Body of pancreas (tissue), 4 donors: Measurements from ENCODE around the gene TBL2. TPM values are rescaled to one million over a fixed set of nuclear protein-coding genes. Genes with fewer than 3 reads are reported as not detected.
"Not testable (repeated sequence)": the region's sequence is repeated elsewhere in the genome, so short reads cannot be mapped to it uniquely, and the experiment has no call there.

ENCODE experiments used
- ATAC-seq: fragments of 150-250 bp; one replicate; pipeline ENCODE4 v1.9.1; 2016
- DNase-seq, 4 donors: peaks; one replicate each; pipeline ENCODE4 v3.0.0-alpha.2; 2019
- H3K27ac ChIP-seq, 4 donors: fragments of 200-600 bp; sonication (generic); 1 replicate in 3 of 4; 2 replicates in 1 of 4; pipeline versions ENCODE4 v1.5.1 to v1.6.1; 2016 to 2019; ENCODE audit warnings: mild to moderate bottlenecking in 1 of 4, mixed read lengths in 1 of 4, moderate library complexity in 1 of 4
- H3K27me3 ChIP-seq, 2 donors: fragments of 200-600 bp; sonication (generic); one replicate each; pipeline ENCODE4 v1.6.0; 2016; ENCODE audit warnings: mild to moderate bottlenecking in 1 of 2
- H3K36me3 ChIP-seq, 2 donors: fragments of 200-600 bp; sonication (generic); replicated peaks in 1 of 2; 2 replicates each; pipeline ENCODE4 v1.5.1; 2016; ENCODE audit warnings: low read depth in 2 of 2; ENCODE audit not compliant: insufficient read depth in 1 of 2
- H3K4me1 ChIP-seq: fragments of 200-600 bp; sonication (generic); one replicate; pipeline ENCODE4 v1.6.0; 2016
- H3K4me3 ChIP-seq, 2 donors: fragments of 200-600 bp; sonication (generic); 1 replicate in 1 of 2; 2 replicates in 1 of 2; pipeline ENCODE4 v1.5.1; 2016 to 2019
- H3K9me3 ChIP-seq, 3 donors: fragments of 200-600 bp; sonication (generic); 1 replicate in 2 of 3; 2 replicates in 1 of 3; pipeline ENCODE4 v1.5.1; 2016
- POLR2A ChIP-seq, 3 donors: fragments of 450-650 bp; IDR thresholded peaks; one replicate each; pipeline ENCODE4 v1.6.1; 2016; ENCODE audit warnings: antibody characterized with exemption in 3 of 3, mild to moderate bottlenecking in 2 of 3
- WGBS, 2 donors: methylation state at CpG; one replicate each; pipeline ENCODE4 v1.1.5; 2017; 5-methylcytosine and 5-hydroxymethylcytosine counted together
- intact Hi-C: fragments of 100-400 bp; cut with DNase I; formaldehyde crosslinking; loops from one replicate; pipeline ENCODE4 v1.15.1; 2023
- total RNA-seq, 2 donors: library from RNA; depleted of rRNA; stranded (reverse); fragments of >200 nt; gene quantifications; one replicate each; pipeline ENCODE4 v1.1.0, GENCODE V29; 2016
- TF ChIP-seq, protein P1 (sequence below), 7 experiments: fragments of 450-650 bp in 4 of 7; fragments of 200-600 bp in 3 of 7; sonication (generic) in 3 of 7; IDR thresholded peaks; one replicate each; pipeline ENCODE4 v1.5.1; 2016 to 2019; ENCODE audit warnings: antibody characterized with exemption in 7 of 7

The TBL2 gene
- total RNA-seq, 2 donors from 2014 or later = 25.9 to 30.7 TPM

DNA sequence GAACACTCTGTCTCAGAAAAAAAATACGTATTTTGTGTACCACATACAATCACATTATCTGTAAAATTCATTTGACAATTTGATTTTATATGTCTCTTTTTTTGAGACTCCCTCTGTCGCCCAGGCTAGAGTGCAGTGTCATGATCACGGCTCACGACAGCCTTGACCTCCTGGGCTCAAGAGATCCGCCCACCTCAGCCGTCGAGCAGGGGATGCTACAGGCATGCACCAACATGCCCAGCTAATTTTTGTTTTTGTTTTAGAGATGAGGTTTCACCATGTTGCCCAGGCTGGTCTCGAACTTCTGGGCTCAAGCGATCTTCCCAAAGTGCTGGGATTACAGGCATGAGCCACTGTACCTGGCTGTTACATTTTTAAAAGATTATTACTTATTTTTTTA, 44.6 kb downstream of the TBL2 start:
- ATAC-seq = no peak
- Histone ChIP-seq H3K4me3 (no peak overlapping the region), H3K27ac (no peak overlapping the region), H3K36me3 (peaks cover 4 to 16% of the 10 kb centered on the region in 2 donors), H3K27me3 (no peaks in the 10 kb centered on the region), H3K4me1 (no peaks in the 10 kb centered on the region), H3K9me3 (no peaks in the 10 kb centered on the region)
- intact Hi-C loops = no loop called here
- no peak for DNase-seq
- 86 to 91% methylated on average over 9 of the region's 9 CpGs for WGBS, 2 donors
- TF ChIP-seq, protein P1, sequence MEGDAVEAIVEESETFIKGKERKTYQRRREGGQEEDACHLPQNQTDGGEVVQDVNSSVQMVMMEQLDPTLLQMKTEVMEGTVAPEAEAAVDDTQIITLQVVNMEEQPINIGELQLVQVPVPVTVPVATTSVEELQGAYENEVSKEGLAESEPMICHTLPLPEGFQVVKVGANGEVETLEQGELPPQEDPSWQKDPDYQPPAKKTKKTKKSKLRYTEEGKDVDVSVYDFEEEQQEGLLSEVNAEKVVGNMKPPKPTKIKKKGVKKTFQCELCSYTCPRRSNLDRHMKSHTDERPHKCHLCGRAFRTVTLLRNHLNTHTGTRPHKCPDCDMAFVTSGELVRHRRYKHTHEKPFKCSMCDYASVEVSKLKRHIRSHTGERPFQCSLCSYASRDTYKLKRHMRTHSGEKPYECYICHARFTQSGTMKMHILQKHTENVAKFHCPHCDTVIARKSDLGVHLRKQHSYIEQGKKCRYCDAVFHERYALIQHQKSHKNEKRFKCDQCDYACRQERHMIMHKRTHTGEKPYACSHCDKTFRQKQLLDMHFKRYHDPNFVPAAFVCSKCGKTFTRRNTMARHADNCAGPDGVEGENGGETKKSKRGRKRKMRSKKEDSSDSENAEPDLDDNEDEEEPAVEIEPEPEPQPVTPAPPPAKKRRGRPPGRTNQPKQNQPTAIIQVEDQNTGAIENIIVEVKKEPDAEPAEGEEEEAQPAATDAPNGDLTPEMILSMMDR (IDR thresholded peaks at IDR 0.05) = no peak
- no peak for TF ChIP-seq POLR2A (IDR thresholded peaks at IDR 0.05)

DNA sequence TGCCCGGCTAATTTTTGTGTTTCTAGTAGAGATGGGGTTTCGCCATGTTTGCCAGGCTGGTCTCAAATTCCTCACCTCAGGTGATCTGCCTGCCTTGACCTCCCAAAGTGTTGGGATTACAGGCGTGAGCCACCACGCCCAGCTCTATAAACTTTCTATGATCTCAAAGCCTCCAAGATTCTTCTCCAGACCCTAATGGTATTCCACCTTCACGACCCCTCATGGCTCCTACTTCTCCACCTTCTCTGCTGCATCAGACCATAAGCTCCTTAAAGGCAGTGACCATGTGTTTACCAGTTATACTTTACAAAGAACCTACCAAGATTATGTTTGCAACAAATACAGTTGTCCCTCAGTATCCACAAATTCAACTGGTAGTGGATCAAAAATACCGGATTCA, 46.2 kb downstream of the TBL2 start:
- Histone ChIP-seq H3K36me3 (peaks cover 4 to 7% of the 10 kb centered on the region in 2 donors), H3K4me3 (no peak overlapping the region), H3K4me1 (no peaks in the 10 kb centered on the region), H3K27ac (no peak overlapping the region), H3K9me3 (no peaks in the 10 kb centered on the region), H3K27me3 (no peaks in the 10 kb centered on the region)
- no peak for ATAC-seq
- WGBS, 2 donors = 97 to 99% methylated on average over 6 of the region's 6 CpGs
- TF ChIP-seq, protein P1 (IDR thresholded peaks at IDR 0.05) = no peak
- no peak for TF ChIP-seq POLR2A (IDR thresholded peaks at IDR 0.05)
- DNase-seq = no peak
- intact Hi-C loops = no loop called here

DNA sequence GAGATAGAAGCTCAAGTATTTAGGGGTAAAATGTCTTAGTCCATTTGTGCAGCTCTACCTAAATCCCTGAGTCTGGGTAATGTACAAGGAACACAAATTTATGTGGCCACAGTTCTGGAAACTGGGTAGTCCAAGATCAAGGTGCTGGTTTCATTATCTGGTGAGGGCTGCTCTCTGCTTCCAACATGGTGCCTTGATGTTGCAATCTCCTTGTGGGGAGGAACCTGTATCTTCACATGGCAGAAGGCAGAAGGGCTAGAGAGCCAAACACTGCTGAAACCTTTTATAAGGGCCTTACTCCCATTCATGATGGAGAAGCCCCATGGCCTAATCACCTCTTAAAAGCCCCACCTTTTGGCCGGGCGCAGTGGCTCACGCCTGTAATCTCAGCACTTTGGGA, 47.6 kb downstream of the TBL2 start:
- DNase-seq (no peak), ATAC-seq (no peak)
- Histone ChIP-seq H3K27ac (no peak overlapping the region), H3K27me3 (no peaks in the 10 kb centered on the region), H3K36me3 (no peaks in the 10 kb centered on the region), H3K4me1 (no peaks in the 10 kb centered on the region), H3K9me3 (no peaks in the 10 kb centered on the region), H3K4me3 (no peak overlapping the region)
- intact Hi-C loops = no loop called here
- TF ChIP-seq POLR2A (IDR thresholded peaks at IDR 0.05) = no peak
- TF ChIP-seq, protein P1 (IDR thresholded peaks at IDR 0.05) = no peak
- 100% methylated on average over 3 of the region's 3 CpGs for WGBS, 2 donors

DNA sequence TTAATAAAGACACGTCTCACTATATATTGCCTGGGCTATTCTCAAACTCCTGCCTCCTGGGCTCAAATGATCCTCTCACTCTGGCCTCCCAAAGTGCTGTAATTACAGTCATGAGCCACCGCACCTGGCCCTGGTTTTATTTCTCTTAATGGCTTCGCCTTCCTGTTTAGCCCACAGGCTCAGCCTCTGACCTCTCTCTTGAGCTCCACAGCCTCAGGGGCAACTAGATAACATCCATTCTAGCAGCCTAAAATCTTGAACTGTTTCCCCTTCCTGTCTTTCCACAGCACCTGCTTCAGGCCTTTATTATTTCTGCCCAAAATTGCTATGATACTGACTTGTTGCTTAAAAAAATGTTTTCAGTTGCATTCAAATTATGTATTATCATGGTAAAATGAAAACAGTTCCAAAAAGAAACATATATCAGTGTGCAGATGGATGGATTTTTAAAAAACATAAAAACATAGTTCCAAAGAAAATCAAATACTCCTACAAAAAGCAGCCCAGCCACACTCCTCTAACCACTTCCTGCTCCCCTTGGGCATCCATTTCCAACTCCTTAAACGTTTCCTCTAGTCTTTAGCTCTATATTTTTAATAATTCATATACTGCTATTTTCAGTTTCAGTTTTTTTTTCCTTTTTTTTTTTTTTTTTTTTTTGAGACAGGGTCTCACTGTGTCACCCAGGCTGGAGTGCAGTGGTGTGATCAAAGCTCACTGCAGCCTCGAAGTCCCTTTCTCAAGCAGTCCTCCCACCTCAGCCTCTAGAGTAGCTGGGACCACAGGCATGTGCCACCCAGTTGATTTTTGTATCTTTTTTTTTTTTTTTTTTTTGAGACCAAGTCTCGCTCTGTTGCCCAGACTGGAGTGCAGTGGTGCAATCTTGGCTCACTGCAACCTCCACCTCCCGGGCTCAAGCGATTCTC, 51.2 kb downstream of the TBL2 start:
- H3K9me3 ChIP-seq = no peaks in the 10 kb centered on the region
- TF ChIP-seq POLR2A (IDR thresholded peaks at IDR 0.05) = no peak
- TF ChIP-seq, protein P1 (IDR thresholded peaks at IDR 0.05) = no peak
- H3K36me3 ChIP-seq = no peaks in the 10 kb centered on the region
- H3K4me3 ChIP-seq = no peak overlapping the region
- ATAC-seq = no peak
- intact Hi-C loops = no loop called here
- no peaks in the 10 kb centered on the region for H3K27me3 ChIP-seq
- no peak overlapping the region for H3K27ac ChIP-seq
- DNase-seq = no peak
- 74 to 91% methylated on average over 8 of the region's 8 CpGs for WGBS, 2 donors
- H3K4me1 ChIP-seq = peaks cover 9% of the 10 kb centered on the region

DNA sequence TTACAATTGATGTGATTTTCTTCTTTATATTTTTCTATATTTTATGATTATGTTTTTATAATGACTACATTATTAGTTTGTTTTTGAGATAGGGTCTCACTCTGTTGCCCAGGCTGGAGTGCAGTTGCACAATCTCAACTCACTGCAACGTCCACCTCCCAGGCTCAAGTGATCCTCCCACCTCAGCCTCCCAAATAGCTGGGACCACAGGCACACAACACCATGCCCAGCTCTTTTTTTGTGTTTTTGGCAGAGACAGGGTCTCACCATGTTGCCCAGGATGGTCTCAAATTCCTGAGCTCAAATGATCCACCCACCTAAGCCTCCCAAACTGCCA, 52.3 kb downstream of the TBL2 start:
- H3K36me3 ChIP-seq, intact Hi-C loops, H3K4me1 ChIP-seq, H3K4me3 ChIP-seq, H3K27me3 ChIP-seq, H3K27ac ChIP-seq, DNase-seq, ATAC-seq, H3K9me3 ChIP-seq: not testable (repeated sequence)
- 57 to 58% methylated on average over 1 of the region's 1 CpG for WGBS, 2 donors
